HepG2 (cell line): ENCODE results near the gene CD99L2.

ENCODE experiments used
- CREB1 ChIP-seq, 2 experiments: fragments of 450-650 bp in 1 of 2; IDR thresholded peaks; 2 replicates each; pipeline ENCODE4 v1.6.1; 2016 to 2017; ENCODE audit warnings: control low read depth in 1 of 2, mild to moderate bottlenecking in 1 of 2, missing compliant biosample characterization in 1 of 2, missing genetic modification characterization in 1 of 2
- KDM6A ChIP-seq: IDR thresholded peaks from 2 replicates; pipeline ENCODE4 v1.6.1; 2016; ENCODE audit warnings: low read depth
- TF ChIP-seq, protein P1 (sequence below): sonication (generic); formaldehyde crosslinking; IDR thresholded peaks from 2 replicates; pipeline ENCODE4 v1.4.0; 2020; ENCODE audit warnings: mild to moderate bottlenecking, low read depth, missing genetic modification reagents
- TF ChIP-seq, protein P2 (sequence below): sonication (generic); formaldehyde crosslinking; IDR thresholded peaks from 2 replicates; pipeline ENCODE4 v1.5.0; 2020; ENCODE audit warnings: mild to moderate bottlenecking, missing genetic modification reagents, moderate library complexity
- TF ChIP-seq, protein P3 (sequence below): sonication (generic); formaldehyde crosslinking; IDR thresholded peaks from 2 replicates; pipeline ENCODE4 v1.8.0; 2022; ENCODE audit warnings: mild to moderate bottlenecking, missing genetic modification reagents; ENCODE audit not compliant: insufficient replicate concordance

DNA sequence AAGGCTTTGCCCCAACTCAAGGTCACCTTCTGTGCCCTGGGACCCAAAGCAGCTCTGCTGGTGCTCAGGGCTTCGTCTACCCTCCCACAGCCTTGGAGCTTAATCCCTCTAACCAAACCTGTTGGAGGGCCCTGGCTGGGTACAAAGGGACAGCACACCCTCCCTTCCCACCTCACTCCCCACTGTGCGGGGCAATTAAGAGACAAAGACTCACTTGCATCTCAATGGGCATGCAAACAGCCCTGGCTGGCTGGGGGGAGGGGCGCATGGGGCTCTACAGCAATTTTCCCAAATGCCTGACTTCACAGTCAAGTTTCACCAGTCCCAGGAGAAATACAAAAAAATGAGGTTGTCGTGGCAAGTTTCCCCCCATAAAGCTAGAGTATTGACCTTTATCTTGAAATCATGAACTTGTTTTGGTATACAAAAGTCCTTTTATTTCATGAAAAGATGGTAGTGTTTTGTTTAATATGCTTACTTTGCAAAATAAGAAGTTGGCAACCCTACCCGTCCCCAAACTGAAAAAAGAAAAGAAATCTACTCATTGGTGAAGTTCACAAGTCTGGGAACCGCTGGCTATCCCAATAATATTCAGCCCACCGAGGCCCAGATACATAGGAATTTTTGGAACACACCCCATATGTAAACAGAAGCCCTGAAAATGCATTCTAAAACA, 4.1 kb upstream of the CD99L2 start:
- no peak for TF ChIP-seq CREB1 (IDR thresholded peaks at IDR 0.05)
- TF ChIP-seq CREB1 (CRISPR knock-in tag; IDR thresholded peaks at IDR 0.05) = no peak
- TF ChIP-seq, protein P1, sequence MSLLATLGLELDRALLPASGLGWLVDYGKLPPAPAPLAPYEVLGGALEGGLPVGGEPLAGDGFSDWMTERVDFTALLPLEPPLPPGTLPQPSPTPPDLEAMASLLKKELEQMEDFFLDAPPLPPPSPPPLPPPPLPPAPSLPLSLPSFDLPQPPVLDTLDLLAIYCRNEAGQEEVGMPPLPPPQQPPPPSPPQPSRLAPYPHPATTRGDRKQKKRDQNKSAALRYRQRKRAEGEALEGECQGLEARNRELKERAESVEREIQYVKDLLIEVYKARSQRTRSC (CRISPR knock-in tag) = no peak
- TF ChIP-seq, protein P2, sequence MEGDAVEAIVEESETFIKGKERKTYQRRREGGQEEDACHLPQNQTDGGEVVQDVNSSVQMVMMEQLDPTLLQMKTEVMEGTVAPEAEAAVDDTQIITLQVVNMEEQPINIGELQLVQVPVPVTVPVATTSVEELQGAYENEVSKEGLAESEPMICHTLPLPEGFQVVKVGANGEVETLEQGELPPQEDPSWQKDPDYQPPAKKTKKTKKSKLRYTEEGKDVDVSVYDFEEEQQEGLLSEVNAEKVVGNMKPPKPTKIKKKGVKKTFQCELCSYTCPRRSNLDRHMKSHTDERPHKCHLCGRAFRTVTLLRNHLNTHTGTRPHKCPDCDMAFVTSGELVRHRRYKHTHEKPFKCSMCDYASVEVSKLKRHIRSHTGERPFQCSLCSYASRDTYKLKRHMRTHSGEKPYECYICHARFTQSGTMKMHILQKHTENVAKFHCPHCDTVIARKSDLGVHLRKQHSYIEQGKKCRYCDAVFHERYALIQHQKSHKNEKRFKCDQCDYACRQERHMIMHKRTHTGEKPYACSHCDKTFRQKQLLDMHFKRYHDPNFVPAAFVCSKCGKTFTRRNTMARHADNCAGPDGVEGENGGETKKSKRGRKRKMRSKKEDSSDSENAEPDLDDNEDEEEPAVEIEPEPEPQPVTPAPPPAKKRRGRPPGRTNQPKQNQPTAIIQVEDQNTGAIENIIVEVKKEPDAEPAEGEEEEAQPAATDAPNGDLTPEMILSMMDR (CRISPR knock-in tag) = no peak
- TF ChIP-seq KDM6A (CRISPR knock-in tag) = no peak
- TF ChIP-seq, protein P3, sequence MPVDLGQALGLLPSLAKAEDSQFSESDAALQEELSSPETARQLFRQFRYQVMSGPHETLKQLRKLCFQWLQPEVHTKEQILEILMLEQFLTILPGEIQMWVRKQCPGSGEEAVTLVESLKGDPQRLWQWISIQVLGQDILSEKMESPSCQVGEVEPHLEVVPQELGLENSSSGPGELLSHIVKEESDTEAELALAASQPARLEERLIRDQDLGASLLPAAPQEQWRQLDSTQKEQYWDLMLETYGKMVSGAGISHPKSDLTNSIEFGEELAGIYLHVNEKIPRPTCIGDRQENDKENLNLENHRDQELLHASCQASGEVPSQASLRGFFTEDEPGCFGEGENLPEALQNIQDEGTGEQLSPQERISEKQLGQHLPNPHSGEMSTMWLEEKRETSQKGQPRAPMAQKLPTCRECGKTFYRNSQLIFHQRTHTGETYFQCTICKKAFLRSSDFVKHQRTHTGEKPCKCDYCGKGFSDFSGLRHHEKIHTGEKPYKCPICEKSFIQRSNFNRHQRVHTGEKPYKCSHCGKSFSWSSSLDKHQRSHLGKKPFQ = no peak
